K562 (cell line): ENCODE measurements around the gene INTS1. TPM values are rescaled to one million over a fixed set of nuclear protein-coding genes. Genes with fewer than 3 reads are reported as not detected.

Experiments used
- BRF1 ChIP-seq: IDR thresholded peaks from 3 replicates; pipeline ENCODE4 v1.6.1; 2011; ENCODE audit warnings: borderline replicate concordance, mild to moderate bottlenecking; ENCODE audit not compliant: insufficient read length; ENCODE audit errors: extremely low read depth
- JUNB ChIP-seq: fragments of 450-650 bp; formaldehyde crosslinking; conservative IDR thresholded peaks from 2 replicates; pipeline ENCODE4 v1.4.0; 2020; ENCODE audit warnings: mild to moderate bottlenecking
- RB1 ChIP-seq: fragments of 450-650 bp; IDR thresholded peaks from 2 replicates; pipeline ENCODE4 v1.6.1; 2017; ENCODE audit warnings: low read depth, mild to moderate bottlenecking
- polyA plus RNA-seq, 8 experiments: library from polyadenylated mRNA; depleted of rRNA in 4 of 8; stranded (reverse) in 5 of 8; unstranded in 3 of 8; fragments of >200 nt; fragmentation: Nextera tagmentation in 2 of 8; fragmentation: Illumina TruSeq in 1 of 8; extraction: Ambion mirVana in 2 of 8; extraction: Trizol in 1 of 8; gene quantifications; 2 replicates each; pipeline versions ENCODE4 v1.2.1 to v1.2.3, GENCODE V29; 2011 to 2014; ENCODE audit warnings: inconsistent platforms in 1 of 8, missing spikeins in 1 of 8
- total RNA-seq, 7 experiments: library from RNA; depleted of rRNA in 6 of 7; stranded (reverse); fragments of >200 nt in 6 of 7; fragmentation: Illumina TruSeq in 2 of 7; extraction: Trizol in 2 of 7; gene quantifications; 2 replicates each; pipeline versions ENCODE4 v1.2.1 to v1.2.3, GENCODE V29; 2011 to 2021; ENCODE audit warnings: low replicate concordance in 1 of 7
- TF ChIP-seq, protein P1 (sequence below): fragments of 200-600 bp; sonication (generic); IDR thresholded peaks from one replicate; pipeline ENCODE4 v1.6.1; 2012; ENCODE audit warnings: mild to moderate bottlenecking, low read depth, low read length, inconsistent platforms

The INTS1 gene
- total and polyA plus RNA-seq, 9 of the 15 experiments (the other 6 are each of a cell fraction or from before 2014, with no cell fraction given): 0.34 to 119 (median 18.5) TPM

- no peak for TF ChIP-seq JUNB (CRISPR knock-in tag)
- no peak for TF ChIP-seq RB1
- TF ChIP-seq, protein P1, sequence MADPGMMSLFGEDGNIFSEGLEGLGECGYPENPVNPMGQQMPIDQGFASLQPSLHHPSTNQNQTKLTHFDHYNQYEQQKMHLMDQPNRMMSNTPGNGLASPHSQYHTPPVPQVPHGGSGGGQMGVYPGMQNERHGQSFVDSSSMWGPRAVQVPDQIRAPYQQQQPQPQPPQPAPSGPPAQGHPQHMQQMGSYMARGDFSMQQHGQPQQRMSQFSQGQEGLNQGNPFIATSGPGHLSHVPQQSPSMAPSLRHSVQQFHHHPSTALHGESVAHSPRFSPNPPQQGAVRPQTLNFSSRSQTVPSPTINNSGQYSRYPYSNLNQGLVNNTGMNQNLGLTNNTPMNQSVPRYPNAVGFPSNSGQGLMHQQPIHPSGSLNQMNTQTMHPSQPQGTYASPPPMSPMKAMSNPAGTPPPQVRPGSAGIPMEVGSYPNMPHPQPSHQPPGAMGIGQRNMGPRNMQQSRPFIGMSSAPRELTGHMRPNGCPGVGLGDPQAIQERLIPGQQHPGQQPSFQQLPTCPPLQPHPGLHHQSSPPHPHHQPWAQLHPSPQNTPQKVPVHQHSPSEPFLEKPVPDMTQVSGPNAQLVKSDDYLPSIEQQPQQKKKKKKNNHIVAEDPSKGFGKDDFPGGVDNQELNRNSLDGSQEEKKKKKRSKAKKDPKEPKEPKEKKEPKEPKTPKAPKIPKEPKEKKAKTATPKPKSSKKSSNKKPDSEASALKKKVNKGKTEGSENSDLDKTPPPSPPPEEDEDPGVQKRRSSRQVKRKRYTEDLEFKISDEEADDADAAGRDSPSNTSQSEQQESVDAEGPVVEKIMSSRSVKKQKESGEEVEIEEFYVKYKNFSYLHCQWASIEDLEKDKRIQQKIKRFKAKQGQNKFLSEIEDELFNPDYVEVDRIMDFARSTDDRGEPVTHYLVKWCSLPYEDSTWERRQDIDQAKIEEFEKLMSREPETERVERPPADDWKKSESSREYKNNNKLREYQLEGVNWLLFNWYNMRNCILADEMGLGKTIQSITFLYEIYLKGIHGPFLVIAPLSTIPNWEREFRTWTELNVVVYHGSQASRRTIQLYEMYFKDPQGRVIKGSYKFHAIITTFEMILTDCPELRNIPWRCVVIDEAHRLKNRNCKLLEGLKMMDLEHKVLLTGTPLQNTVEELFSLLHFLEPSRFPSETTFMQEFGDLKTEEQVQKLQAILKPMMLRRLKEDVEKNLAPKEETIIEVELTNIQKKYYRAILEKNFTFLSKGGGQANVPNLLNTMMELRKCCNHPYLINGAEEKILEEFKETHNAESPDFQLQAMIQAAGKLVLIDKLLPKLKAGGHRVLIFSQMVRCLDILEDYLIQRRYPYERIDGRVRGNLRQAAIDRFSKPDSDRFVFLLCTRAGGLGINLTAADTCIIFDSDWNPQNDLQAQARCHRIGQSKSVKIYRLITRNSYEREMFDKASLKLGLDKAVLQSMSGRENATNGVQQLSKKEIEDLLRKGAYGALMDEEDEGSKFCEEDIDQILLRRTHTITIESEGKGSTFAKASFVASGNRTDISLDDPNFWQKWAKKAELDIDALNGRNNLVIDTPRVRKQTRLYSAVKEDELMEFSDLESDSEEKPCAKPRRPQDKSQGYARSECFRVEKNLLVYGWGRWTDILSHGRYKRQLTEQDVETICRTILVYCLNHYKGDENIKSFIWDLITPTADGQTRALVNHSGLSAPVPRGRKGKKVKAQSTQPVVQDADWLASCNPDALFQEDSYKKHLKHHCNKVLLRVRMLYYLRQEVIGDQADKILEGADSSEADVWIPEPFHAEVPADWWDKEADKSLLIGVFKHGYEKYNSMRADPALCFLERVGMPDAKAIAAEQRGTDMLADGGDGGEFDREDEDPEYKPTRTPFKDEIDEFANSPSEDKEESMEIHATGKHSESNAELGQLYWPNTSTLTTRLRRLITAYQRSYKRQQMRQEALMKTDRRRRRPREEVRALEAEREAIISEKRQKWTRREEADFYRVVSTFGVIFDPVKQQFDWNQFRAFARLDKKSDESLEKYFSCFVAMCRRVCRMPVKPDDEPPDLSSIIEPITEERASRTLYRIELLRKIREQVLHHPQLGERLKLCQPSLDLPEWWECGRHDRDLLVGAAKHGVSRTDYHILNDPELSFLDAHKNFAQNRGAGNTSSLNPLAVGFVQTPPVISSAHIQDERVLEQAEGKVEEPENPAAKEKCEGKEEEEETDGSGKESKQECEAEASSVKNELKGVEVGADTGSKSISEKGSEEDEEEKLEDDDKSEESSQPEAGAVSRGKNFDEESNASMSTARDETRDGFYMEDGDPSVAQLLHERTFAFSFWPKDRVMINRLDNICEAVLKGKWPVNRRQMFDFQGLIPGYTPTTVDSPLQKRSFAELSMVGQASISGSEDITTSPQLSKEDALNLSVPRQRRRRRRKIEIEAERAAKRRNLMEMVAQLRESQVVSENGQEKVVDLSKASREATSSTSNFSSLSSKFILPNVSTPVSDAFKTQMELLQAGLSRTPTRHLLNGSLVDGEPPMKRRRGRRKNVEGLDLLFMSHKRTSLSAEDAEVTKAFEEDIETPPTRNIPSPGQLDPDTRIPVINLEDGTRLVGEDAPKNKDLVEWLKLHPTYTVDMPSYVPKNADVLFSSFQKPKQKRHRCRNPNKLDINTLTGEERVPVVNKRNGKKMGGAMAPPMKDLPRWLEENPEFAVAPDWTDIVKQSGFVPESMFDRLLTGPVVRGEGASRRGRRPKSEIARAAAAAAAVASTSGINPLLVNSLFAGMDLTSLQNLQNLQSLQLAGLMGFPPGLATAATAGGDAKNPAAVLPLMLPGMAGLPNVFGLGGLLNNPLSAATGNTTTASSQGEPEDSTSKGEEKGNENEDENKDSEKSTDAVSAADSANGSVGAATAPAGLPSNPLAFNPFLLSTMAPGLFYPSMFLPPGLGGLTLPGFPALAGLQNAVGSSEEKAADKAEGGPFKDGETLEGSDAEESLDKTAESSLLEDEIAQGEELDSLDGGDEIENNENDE: no peak
- TF ChIP-seq BRF1: no peak
These were observed 66.0 kb downstream of the INTS1 start (continued) for GRCh38 chr7:1438208-1438607.
